GM10266 (cell line): ENCODE measurements around the gene GLTP.

ENCODE experiments used
- DNase-seq: peaks from one replicate; pipeline ENCODE4 v3.0.0; 2012; ENCODE audit errors: extremely low spot score
- TF ChIP-seq, protein P1 (sequence below): IDR thresholded peaks from 2 replicates; pipeline ENCODE4 v1.5.1; 2012; ENCODE audit warnings: mild to moderate bottlenecking, low read depth; ENCODE audit not compliant: control insufficient read depth, insufficient read depth; ENCODE audit errors: missing control alignments

GLTP gene

DNA sequence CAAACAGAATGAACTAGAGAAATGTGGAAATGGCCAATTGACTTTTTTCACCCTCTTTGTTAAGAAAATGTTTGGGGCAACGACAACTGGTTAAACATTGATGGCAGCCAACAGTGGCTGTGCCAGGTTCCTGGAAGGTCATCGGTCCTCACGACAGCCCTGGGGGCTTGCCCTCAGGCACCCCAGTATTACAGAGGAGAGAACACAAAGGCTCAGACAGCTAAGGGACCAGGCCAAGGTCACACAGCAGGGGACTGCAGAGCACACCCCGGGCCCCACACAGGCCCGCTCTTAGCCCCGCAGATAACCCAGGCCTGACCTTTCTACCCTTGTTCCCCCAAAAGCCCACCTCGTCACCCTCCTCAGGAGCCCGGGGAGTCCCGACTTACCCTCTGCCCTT, 48.4 kb downstream of the GLTP start:
- no peak for DNase-seq
- TF ChIP-seq, protein P1, sequence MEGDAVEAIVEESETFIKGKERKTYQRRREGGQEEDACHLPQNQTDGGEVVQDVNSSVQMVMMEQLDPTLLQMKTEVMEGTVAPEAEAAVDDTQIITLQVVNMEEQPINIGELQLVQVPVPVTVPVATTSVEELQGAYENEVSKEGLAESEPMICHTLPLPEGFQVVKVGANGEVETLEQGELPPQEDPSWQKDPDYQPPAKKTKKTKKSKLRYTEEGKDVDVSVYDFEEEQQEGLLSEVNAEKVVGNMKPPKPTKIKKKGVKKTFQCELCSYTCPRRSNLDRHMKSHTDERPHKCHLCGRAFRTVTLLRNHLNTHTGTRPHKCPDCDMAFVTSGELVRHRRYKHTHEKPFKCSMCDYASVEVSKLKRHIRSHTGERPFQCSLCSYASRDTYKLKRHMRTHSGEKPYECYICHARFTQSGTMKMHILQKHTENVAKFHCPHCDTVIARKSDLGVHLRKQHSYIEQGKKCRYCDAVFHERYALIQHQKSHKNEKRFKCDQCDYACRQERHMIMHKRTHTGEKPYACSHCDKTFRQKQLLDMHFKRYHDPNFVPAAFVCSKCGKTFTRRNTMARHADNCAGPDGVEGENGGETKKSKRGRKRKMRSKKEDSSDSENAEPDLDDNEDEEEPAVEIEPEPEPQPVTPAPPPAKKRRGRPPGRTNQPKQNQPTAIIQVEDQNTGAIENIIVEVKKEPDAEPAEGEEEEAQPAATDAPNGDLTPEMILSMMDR = no peak

GRCh38 chr12:109831365-109831764, 49.0 kb downstream of the GLTP start:
- DNase-seq = no peak
- TF ChIP-seq, protein P1 = no peak

DNA sequence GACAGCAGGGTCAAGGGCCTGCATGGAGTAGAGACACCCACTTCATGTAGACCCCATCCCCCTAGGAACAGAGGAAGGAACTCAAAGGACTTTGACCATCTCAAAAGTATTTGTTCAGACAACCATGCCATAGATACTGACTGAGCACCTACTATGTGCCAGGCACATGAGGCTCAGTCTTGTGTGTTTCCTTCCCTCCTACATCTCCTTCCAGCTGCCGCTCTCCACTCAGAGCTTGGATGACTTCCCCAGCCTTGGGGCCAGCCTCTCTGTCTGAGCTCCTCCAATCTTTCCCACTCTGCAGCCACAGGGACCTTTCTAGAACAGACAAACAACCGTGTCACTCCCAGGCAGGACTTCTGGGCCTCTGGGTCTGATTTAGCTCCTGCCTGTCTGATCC, 49.6 kb downstream of the GLTP start:
- TF ChIP-seq, protein P1 = no peak
- no peak for DNase-seq

- DNase-seq = no peak
- TF ChIP-seq, protein P1 = no peak
Observed at GRCh38 chr12:109830267-109830666, 50.1 kb downstream of the GLTP start.

DNA sequence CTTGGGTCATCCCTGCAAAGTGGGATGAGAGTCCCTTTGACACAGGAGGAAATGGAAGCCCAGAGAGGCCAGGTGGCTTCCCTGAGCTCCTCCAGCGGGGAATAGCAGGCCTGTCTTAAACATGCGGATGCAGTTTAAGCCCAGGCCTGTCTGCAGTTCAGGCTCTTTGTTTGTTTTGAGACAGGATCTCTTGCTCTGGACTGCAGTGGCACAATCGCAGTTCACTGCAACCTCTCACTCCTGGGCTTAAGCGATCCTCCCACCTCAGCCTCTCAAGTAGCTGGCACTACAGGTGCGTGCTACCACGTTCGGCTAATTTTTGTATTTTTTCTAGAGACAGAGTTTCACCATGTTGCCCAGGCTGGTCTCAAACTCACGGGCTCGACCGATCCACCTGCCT, 50.7 kb downstream of the GLTP start:
- TF ChIP-seq, protein P1 = no peak
- DNase-seq = no peak

DNA sequence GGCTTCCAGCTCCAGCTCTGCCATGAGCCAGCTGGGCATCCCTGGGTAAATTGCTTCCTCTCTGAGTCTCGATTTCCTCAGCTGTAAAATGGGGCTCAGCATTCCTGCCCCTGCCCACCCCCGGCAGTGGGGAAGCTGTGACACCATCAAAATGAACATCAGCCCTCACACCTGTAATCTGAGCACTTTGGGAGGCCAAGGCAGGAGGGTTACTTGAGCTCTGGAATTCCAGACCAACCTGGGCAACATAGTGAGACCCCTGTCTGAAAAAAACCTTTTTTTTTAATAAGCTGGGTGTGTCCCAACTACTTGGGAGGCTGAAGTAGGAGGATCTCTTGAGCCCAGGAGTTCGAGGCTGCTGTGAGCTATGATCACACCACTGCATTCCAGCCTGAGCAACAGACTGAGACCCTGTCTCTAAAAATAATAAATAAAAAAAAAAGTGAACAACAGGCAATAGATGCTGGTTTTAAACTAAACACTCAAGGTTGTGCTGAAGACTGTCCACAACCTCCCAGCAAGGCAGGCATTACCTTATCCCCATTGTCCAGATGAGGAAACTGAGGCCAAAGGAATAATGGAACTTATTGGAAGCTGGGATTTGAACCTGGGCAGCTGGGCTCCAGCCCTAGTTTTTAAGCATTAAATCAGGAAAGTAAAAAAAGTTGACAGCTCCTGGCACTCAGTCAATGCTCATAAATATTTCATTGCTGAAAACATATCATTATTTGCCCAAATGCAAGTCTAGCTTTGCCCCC, 51.4 kb downstream of the GLTP start:
- TF ChIP-seq, protein P1 = no peak
- no peak for DNase-seq
